ENCODE measurements around the gene IQCE. TPM values are rescaled to one million over a fixed set of nuclear protein-coding genes. Genes with fewer than 3 reads are reported as not detected.
A peak's percentile ranks its signal among the peaks of the same experiment; 100 is the strongest.

Gene IQCE
- total RNA-seq, 1 experiment from 2014 or later = 35.8 TPM

- H3K27ac ChIP-seq = no peak overlapping the region
- POLR2A ChIA-PET (ENCODE audit: unreplicated experiment) = interaction anchor here (0.6 kb wide), 1 partner anchor 118 kb away, joined by 5 read pairs; no protein-coding TSS in a partner anchor
- no peaks in the 10 kb centered on the region for H3K4me1 ChIP-seq (replicated peaks; ENCODE audit: insufficient read depth)
- TF ChIP-seq EZH2 (IDR thresholded peaks at IDR 0.05; ENCODE audit: low read depth) = no peak
- TF ChIP-seq CTCF (conservative IDR thresholded peaks at IDR 0.05) = no peak
- no peaks in the 10 kb centered on the region for H3K27me3 ChIP-seq (ENCODE audit: insufficient read depth, low read depth)
- H3F3A ChIP-seq (ENCODE audit: insufficient read depth, low read depth) = no peaks in the 10 kb centered on the region; the same call in 1 of the 2 replicates
- H3K9me2 ChIP-seq (ENCODE audit: insufficient read depth) = no peaks in the 10 kb centered on the region
- H4K20me1 ChIP-seq (ENCODE audit: insufficient read depth) = no peaks in the 10 kb centered on the region
- CTCF ChIA-PET = interaction anchor here (0.6 to 0.8 kb wide), 3 partner anchors 18 to 98 kb away, joined by 3 to 5 read pairs (median 3); no protein-coding TSS in a partner anchor
- no peak overlapping the region for H2AFZ ChIP-seq
- H3K9me3 ChIP-seq (ENCODE audit: insufficient read depth, low read depth) = no peaks in the 10 kb centered on the region
- DNase-seq = no peak
- intact Hi-C loops (cut with micrococcal nuclease; ENCODE audit: unreplicated experiment) = no loop called here
- no peaks in the 10 kb centered on the region for H3K36me3 ChIP-seq (ENCODE audit: low read depth)
- H3K4me2 ChIP-seq = no peak overlapping the region
- BruUV-seq (replicated peaks) = no TSS peak
- H3K79me2 ChIP-seq (ENCODE audit: low read depth) = no peaks in the 10 kb centered on the region
- H3K4me3 ChIP-seq = no peak overlapping the region
These were observed 53.1 kb downstream of the IQCE start for GRCh38 chr7:2611922-2612321.

DNA sequence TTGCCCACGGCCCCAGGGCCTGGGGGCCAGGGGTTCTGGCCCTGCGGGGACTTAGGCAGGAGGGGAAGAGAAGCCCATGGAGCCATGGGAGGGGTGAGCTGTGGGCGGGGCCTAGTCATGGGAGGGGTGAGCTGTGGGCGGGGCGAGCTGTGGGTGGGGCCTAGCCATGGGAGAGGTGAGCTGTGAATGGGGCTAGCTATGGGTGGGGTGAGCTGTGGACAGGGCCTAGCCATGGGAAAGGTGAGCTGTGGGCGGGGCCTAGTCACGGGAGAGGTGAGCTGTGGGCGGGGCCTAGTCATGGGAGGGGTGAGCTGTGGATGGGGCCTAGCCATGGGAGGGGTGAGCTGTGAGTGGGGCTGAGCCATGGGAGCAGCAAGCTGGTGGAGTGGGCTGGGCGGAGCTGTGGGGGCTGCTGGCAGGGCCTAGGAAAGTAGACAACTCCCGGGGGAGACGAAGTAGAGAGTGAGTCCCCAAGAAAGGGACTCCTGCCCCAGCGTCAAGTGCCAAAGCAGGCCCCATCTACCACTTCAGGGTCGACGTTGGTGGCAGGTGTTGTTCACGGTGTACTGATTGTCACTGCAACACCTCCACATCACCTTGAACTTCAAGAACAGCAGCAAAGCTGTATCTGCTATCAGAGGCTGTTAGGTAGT lies 53.8 kb downstream of the IQCE start:
- Histone ChIP-seq H3K27me3 (ENCODE audit: insufficient read depth, low read depth) (no peaks in the 10 kb centered on the region), H3K4me1 (replicated peaks; ENCODE audit: insufficient read depth) (no peaks in the 10 kb centered on the region), H3F3A (ENCODE audit: insufficient read depth, low read depth) (no peaks in the 10 kb centered on the region; the same call in 1 of the 2 replicates), H3K79me2 (ENCODE audit: low read depth) (no peaks in the 10 kb centered on the region), H4K20me1 (ENCODE audit: insufficient read depth) (no peaks in the 10 kb centered on the region), H3K4me3 (no peak overlapping the region), H3K4me2 (no peak overlapping the region), H2AFZ (no peak overlapping the region), H3K27ac (no peak overlapping the region), H3K9me2 (ENCODE audit: insufficient read depth) (no peaks in the 10 kb centered on the region), H3K9me3 (ENCODE audit: insufficient read depth, low read depth) (no peaks in the 10 kb centered on the region), H3K36me3 (ENCODE audit: low read depth) (no peaks in the 10 kb centered on the region)
- intact Hi-C loops (cut with micrococcal nuclease; ENCODE audit: unreplicated experiment) = no loop called here
- POLR2A ChIA-PET (ENCODE audit: unreplicated experiment) = no interaction called here
- no TSS peak for BruUV-seq (replicated peaks)
- TF ChIP-seq EZH2 (IDR thresholded peaks at IDR 0.05; ENCODE audit: low read depth) (no peak), CTCF (conservative IDR thresholded peaks at IDR 0.05) (no peak)
- CTCF ChIA-PET = interaction anchor here (0.7 kb wide), 1 partner anchor 98 kb away, joined by 3 read pairs; no protein-coding TSS in a partner anchor
- peak in 1 of 2 experiments; percentile 41 for DNase-seq

DNA sequence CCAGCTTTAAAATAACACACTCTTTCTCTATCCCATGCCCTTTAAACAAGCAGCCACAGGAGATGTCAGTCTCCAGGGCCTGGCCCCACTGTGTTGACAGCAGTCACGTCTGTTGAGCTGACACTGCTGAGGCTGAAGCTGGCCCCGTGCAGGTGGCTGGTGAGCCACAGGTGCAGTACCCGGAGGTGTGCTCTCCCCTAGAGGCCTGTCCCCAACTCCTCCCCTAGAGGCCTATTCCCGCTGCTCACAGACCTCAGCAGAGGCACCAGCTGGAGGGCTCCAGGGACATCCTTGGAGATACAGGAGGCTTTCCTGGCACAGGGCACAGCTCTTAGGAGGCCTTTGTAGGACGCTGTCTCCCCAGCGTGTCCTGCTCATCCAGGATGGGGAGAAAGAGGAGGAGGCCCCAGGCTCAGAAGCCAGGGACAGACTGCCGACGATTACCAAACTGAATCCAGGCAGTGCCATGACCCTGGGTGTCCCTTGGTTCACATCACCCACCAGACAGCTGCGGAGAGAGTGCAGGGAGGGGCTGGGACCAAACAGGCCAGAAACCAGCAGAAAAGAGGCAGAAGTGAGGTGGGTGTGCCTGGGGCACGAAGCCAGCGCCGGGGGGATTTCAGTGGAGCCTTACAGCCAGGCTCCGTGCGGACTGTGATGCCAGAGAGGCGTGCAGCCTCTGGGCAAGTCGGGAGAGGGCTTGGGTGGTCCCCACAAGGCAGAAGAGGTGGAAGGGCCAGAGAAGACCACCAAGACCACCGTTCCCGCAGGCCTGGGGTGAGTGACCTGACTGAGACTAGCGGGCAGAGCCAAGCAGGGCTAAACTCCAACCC lies 54.5 kb downstream of the IQCE start:
- Histone ChIP-seq H3K36me3 (ENCODE audit: low read depth) (no peaks in the 10 kb centered on the region), H3K4me1 (replicated peaks; ENCODE audit: insufficient read depth) (no peaks in the 10 kb centered on the region), H3F3A (ENCODE audit: insufficient read depth, low read depth) (peaks cover 6% of the 10 kb centered on the region; the same call in 1 of the 2 replicates), H3K27me3 (ENCODE audit: insufficient read depth, low read depth) (no peaks in the 10 kb centered on the region), H3K9me3 (ENCODE audit: insufficient read depth, low read depth) (no peaks in the 10 kb centered on the region), H3K4me3 (no peak overlapping the region), H3K4me2 (no peak overlapping the region), H2AFZ (no peak overlapping the region), H4K20me1 (ENCODE audit: insufficient read depth) (no peaks in the 10 kb centered on the region), H3K27ac (no peak overlapping the region), H3K9me2 (ENCODE audit: insufficient read depth) (no peaks in the 10 kb centered on the region), H3K79me2 (ENCODE audit: low read depth) (no peaks in the 10 kb centered on the region)
- BruUV-seq (replicated peaks) = no TSS peak
- no peak for DNase-seq
- POLR2A ChIA-PET (ENCODE audit: unreplicated experiment) = no interaction called here
- CTCF ChIA-PET = no interaction called here
- intact Hi-C loops (cut with micrococcal nuclease; ENCODE audit: unreplicated experiment) = no loop called here
- TF ChIP-seq CTCF (conservative IDR thresholded peaks at IDR 0.05) (no peak), EZH2 (IDR thresholded peaks at IDR 0.05; ENCODE audit: low read depth) (no peak)

Measured in PC-9 (cell line).